Measurements from ENCODE around the gene MEGF11. TPM values are rescaled to one million over a fixed set of nuclear protein-coding genes. Genes with fewer than 3 reads are reported as not detected.

MEGF11 gene
- not detected for total RNA-seq

DNA sequence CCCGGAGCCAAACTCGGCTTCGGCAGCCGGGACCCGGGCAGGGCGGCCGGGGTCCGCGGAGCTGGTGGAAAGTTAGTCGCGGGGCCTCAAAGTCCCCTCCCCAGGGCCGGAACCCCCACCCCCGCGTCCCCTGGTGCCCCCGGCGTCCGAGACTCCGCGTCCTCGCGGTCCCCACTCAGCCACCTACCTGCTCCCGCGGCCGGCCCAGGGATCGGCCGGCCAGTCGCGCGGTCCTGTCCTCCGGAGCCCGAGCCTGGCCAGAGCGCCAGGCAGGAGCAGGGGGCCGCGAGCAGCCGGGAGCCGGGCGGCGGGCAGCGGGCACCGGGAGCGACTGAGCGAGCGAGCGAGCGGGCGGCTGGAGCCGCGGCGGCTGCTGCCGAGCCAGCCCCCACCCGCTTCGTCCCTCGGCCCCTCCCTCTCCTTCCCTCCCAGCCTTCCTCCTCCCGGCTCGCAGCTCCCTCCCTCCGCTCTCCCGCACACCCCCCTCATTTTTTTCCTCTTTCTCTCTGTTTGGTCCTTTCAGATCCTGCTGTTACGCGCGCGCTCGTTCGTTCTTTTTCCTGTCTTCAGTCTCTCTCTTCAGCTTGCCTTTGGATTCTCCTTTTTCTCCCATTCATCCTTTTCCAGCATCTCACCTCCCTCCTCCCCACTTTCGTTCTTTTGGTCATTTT lies at the start of gene MEGF11:
MEGF11 (minus strand) TSS at position 333 of the 671 bp plus-strand sequence. CDS start 125,347 bp downstream, outside the sequence.
- ChIA-PET POLR2A (no interaction called here), CTCF (interaction anchor here (0.6 kb wide), 1 partner anchor 38 kb away, joined by 3 read pairs; no protein-coding TSS in a partner anchor)
- Mint-ChIP-seq H3K27ac (no peak within 1 kb of the TSS), H3K9me3 (ENCODE audit: insufficient read depth) (no peaks in the 10 kb centered on the region), H3K36me3 (ENCODE audit: low read depth) (peaks cover 3% of the 10 kb centered on the region), H3K4me1 (ENCODE audit: low read depth) (peaks cover 29% of the 10 kb centered on the region), H3K27me3 (ENCODE audit: low read depth) (peaks cover 74% of the 10 kb centered on the region), H3K4me3 (peak within 1 kb of the TSS; percentile 65)
- ATAC-seq (no peak), DNase-seq (no peak)

DNA sequence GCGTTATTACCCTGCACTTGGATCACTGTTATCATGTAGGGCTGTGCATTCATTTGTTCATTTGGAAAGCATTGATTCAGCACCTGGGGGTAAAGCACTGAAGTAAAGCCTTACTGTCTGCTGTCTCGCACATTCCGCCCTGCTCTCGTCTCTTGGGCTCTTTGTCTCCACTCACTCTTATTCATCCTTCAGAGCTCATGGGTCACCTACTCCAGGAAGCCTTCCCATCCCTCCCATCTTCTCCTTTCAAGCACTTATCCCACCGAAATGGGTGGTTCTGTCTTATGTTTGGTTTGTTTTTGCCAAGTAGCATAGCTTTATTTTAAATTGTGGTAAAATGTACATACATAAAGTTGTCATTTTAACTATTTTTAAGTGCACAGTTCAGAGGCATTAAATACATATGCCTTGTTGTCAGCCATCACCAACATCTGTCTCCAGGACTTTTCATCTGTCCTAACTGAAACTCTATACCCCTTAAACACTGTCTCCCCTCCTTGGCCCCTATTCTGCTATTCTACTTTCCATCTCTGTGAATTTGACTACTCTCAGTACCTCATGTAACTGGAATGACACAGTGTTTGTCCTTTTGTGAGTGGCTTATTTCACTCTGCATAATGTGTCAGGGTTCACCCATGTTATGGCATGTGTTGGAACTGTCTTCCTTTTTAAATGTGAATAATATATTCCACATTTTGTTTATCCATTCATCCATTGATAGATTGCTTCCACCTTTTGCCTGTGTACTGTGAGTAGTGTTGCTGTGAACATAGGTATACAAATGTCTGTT lies 49.1 kb upstream of the MEGF11 start:
- CTCF ChIA-PET: interaction anchor here (1.3 kb wide), 1 partner anchor 196 kb away, joined by 4 read pairs; no protein-coding TSS in a partner anchor
- no peak overlapping the region for H3K4me3 Mint-ChIP-seq
- no peak for ATAC-seq
- POLR2A ChIA-PET: interaction anchor here (0.9 kb wide), 2 partner anchors 11 to 16 kb away, joined by 3 read pairs; no protein-coding TSS in a partner anchor
- H3K4me1 Mint-ChIP-seq (ENCODE audit: low read depth): no peaks in the 10 kb centered on the region
- H3K27me3 Mint-ChIP-seq (ENCODE audit: low read depth): no peaks in the 10 kb centered on the region
- peaks cover 12% of the 10 kb centered on the region for H3K36me3 Mint-ChIP-seq (ENCODE audit: low read depth)
- peak overlapping the region; percentile 43 for H3K27ac Mint-ChIP-seq
- no peak for DNase-seq
- no peaks in the 10 kb centered on the region for H3K9me3 Mint-ChIP-seq (ENCODE audit: insufficient read depth)

DNA sequence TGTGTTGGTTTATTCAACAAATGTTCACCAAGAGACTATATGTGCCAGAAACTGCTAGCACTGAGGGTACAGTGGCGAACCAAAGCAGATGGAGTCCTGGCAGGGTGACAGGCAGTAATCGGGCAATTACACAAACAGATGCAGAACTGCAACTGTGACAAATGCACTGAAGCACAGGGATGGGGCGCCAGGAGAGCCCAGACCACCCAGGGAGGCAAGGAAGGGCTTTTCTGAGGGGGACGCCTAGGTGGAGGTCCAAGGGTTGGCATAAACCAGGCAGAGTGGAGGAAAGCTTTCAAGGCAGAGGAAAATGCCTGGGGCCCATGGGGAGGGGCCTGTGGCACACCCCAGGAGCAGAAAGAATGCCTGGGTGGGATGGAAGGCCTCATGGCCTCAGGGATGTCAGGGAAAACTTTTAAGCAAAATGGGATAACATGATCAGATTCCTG lies 45.3 kb upstream of the MEGF11 start:
- DNase-seq (no peak), ATAC-seq (no peak)
- Mint-ChIP-seq H3K27me3 (ENCODE audit: low read depth) (no peaks in the 10 kb centered on the region), H3K9me3 (ENCODE audit: insufficient read depth) (no peaks in the 10 kb centered on the region), H3K4me1 (ENCODE audit: low read depth) (peaks cover 25% of the 10 kb centered on the region), H3K4me3 (no peak overlapping the region), H3K27ac (no peak overlapping the region), H3K36me3 (ENCODE audit: low read depth) (peaks cover 22% of the 10 kb centered on the region)
- ChIA-PET POLR2A (no interaction called here), CTCF (no interaction called here)

DNA sequence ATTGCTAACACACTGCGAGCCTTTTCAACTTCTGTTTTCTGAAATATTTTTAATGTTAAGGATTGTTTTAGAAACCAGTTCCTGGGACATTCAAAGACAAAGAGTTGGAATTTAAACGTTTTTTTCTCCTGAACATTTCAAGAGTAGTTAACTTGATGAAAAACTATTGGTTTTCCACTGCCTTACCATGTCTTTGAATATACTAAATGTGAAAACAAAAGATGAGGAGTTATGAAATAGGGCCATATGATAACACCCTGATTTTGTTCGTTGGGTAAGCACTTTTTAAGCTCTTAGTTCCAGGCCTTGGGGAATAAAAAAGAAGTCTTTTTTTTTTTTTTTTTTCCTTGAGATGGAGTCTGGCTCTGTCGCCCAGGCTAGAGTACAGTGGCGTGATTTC lies 42.6 kb upstream of the MEGF11 start:
- H3K4me3 Mint-ChIP-seq: no peak overlapping the region
- H3K36me3 Mint-ChIP-seq (ENCODE audit: low read depth): peaks cover 20% of the 10 kb centered on the region
- no peaks in the 10 kb centered on the region for H3K9me3 Mint-ChIP-seq (ENCODE audit: insufficient read depth)
- no peak for DNase-seq
- ChIA-PET CTCF (no interaction called here), POLR2A (no interaction called here)
- H3K4me1 Mint-ChIP-seq (ENCODE audit: low read depth): peaks cover 39% of the 10 kb centered on the region
- H3K27ac Mint-ChIP-seq: no peak overlapping the region
- ATAC-seq: no peak
- H3K27me3 Mint-ChIP-seq (ENCODE audit: low read depth): no peaks in the 10 kb centered on the region

DNA sequence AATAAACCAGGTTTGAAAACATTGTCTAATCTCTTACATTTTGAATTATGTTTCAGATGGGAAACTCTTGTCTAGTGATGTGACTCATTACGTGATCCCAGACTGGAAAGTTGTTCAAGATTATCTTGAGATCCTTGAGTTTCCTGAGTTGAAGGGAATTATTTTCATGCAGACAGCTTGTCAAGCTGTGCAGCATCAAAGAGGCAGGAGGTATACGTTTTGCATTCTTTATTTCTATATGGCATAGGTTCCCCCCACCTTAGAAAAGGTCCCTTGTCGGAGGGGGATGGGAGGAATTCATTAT lies 41.3 kb upstream of the MEGF11 start:
- H3K9me3 Mint-ChIP-seq (ENCODE audit: insufficient read depth): no peaks in the 10 kb centered on the region
- no peak for ATAC-seq
- H3K4me3 Mint-ChIP-seq: peak overlapping the region; percentile 84
- H3K27me3 Mint-ChIP-seq (ENCODE audit: low read depth): no peaks in the 10 kb centered on the region
- peak overlapping the region; percentile 90 for H3K27ac Mint-ChIP-seq
- H3K36me3 Mint-ChIP-seq (ENCODE audit: low read depth): peaks cover 20% of the 10 kb centered on the region
- peaks cover 50% of the 10 kb centered on the region for H3K4me1 Mint-ChIP-seq (ENCODE audit: low read depth)
- DNase-seq: no peak
- ChIA-PET CTCF (interaction anchor here (1.0 to 5.3 kb wide), 4 partner anchors 92 to 210 kb away, joined by 3 to 53 read pairs (median 4); partner anchors contain the start of genes MAP2K1, SNAPC5 and ZWILCH), POLR2A (interaction anchor here (0.8 to 2.0 kb wide), 3 partner anchors 200 to 211 kb away, joined by 3 to 9 read pairs (median 7); partner anchors contain the start of gene ZWILCH)

DNA sequence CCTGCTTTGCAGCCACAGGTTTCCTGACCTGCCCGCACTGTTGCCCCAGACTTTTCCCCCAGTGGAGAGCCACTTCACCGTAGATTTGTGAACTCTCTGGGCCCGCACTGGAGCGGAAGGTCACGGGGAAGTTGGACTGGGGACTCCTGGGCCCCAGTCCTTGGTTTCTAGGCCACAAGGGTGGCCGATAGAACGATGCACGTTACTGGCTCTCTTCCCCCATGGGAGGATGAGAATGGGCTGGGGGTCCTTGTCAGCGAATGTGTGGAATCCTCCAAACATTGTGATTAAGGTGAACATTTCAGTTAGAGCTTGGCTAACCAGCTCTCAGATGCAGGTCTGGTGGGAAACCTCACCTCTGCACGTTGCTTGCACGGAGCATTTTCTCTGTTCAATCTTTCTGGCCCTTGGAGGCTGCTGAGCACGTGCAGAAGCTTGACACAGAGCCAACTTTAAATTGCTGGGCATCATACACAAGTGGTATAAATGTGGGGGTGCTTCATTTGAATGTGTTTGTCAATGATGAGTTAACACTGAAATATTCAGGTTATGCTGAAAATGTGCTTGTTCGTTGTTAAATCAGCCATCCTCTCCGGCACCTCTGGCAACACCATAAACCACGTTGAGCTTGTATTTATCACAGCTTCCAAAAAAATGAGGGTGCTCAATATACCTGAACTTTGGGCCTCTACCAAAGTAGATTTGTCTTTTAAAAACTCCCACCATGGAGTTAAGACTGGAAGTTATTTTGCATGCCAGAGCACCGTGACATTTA lies 40.8 kb upstream of the MEGF11 start:
- ChIA-PET POLR2A (interaction anchor here (0.6 to 2.0 kb wide), 4 partner anchors 178 to 211 kb away, joined by 3 to 9 read pairs (median 5); partner anchors contain the start of gene ZWILCH), CTCF (interaction anchor here (1.0 to 5.3 kb wide), 5 partner anchors 43 to 211 kb away, joined by 3 to 53 read pairs (median 4); partner anchors contain the start of genes MAP2K1, SNAPC5 and ZWILCH)
- ATAC-seq (peak; percentile 3), DNase-seq (peak; percentile 66)
- peaks cover 20% of the 10 kb centered on the region for H3K36me3 Mint-ChIP-seq (ENCODE audit: low read depth)
- no peaks in the 10 kb centered on the region for H3K9me3 Mint-ChIP-seq (ENCODE audit: insufficient read depth)
- H3K27ac Mint-ChIP-seq: peak overlapping the region; percentile 90
- no peaks in the 10 kb centered on the region for H3K27me3 Mint-ChIP-seq (ENCODE audit: low read depth)
- H3K4me1 Mint-ChIP-seq (ENCODE audit: low read depth): peaks cover 50% of the 10 kb centered on the region
- H3K4me3 Mint-ChIP-seq: peak overlapping the region; percentile 84

GRCh38 chr15:66293419-66294156 lies 40.0 kb upstream of the MEGF11 start, which contains the start of gene DIS3L:
DIS3L (plus strand) TSS chr15:66293568; CDS start chr15:66293597, 29 bp downstream.
- H3K27me3 Mint-ChIP-seq (ENCODE audit: low read depth): no peaks in the 10 kb centered on the region
- H3K4me3 Mint-ChIP-seq: peak within 1 kb of the TSS; percentile 84
- H3K9me3 Mint-ChIP-seq (ENCODE audit: insufficient read depth): no peaks in the 10 kb centered on the region
- ATAC-seq (peak; percentile 82), DNase-seq (peak; percentile 56)
- peak within 1 kb of the TSS; percentile 90 for H3K27ac Mint-ChIP-seq
- H3K36me3 Mint-ChIP-seq (ENCODE audit: low read depth): peaks cover 17% of the 10 kb centered on the region
- ChIA-PET CTCF (interaction anchor here (1.0 to 5.3 kb wide), 5 partner anchors 42 to 212 kb away, joined by 3 to 53 read pairs (median 4); partner anchors contain the start of genes MAP2K1, SNAPC5 and ZWILCH), POLR2A (interaction anchor here (0.6 to 2.0 kb wide), 3 partner anchors 179 to 212 kb away, joined by 3 to 9 read pairs (median 7); partner anchors contain the start of gene ZWILCH)
- H3K4me1 Mint-ChIP-seq (ENCODE audit: low read depth): peaks cover 50% of the 10 kb centered on the region

DNA sequence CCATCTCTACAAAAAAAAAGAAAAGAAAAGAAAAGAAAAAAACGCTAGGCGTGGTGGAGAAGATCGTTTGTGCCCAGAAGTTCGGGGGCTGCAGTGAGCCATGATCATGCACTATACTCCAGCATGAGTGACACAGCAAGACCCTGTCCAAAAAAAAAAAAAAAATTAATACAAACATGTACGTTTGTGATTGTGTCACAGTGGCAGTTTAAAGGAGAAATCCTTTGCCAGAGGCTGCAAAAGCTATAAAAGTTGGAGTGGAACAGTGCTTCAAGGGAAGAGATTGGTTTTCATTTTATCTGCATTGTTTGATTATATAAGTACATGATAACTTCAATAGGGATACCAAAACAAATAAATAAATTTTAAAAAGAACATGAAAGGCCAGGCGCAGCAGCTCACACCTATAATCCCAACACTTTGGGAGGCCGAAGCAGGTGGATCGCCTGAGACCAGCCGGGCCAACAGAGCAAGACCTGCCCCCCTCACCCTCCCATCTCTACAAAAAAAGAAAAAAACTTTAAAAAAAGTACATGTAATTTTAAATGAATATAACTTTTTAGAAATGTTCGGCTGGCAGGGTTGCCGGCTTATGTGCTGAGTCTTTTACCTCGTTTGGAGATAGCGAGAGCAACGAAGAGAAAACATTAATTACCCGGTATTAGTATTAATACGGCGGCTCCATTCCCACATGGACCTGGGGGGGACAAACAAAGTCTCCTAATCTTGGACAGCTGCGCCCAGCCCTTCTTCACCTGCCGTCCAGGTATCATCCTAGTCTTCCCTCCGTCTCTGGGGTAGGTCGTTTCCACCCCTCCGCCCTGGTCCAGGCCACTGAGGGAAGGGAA lies 39.2 kb upstream of the MEGF11 start:
- Mint-ChIP-seq H3K27ac (peak overlapping the region; percentile 84), H3K4me3 (peak overlapping the region; percentile 80), H3K27me3 (ENCODE audit: low read depth) (no peaks in the 10 kb centered on the region), H3K9me3 (ENCODE audit: insufficient read depth) (no peaks in the 10 kb centered on the region), H3K36me3 (ENCODE audit: low read depth) (peaks cover 16% of the 10 kb centered on the region), H3K4me1 (ENCODE audit: low read depth) (peaks cover 50% of the 10 kb centered on the region)
- POLR2A ChIA-PET: interaction anchor here (2.0 kb wide), 1 partner anchor 206 kb away, joined by 7 read pairs; no protein-coding TSS in a partner anchor
- CTCF ChIA-PET: interaction anchor here (1.4 to 5.3 kb wide), 4 partner anchors 11 to 205 kb away, joined by 3 to 53 read pairs (median 4); partner anchors contain the start of gene SNAPC5
- DNase-seq (no peak), ATAC-seq (no peak)

GRCh38 chr15:66291816-66292570 lies 38.4 kb upstream of the MEGF11 start:
- DNase-seq (no peak), ATAC-seq (no peak)
- ChIA-PET CTCF (interaction anchor here (0.6 to 5.3 kb wide), 6 partner anchors 12 to 206 kb away, joined by 3 to 53 read pairs (median 4); partner anchors contain the start of genes MEGF11 and SNAPC5), POLR2A (interaction anchor here (0.6 to 0.8 kb wide), 2 partner anchors 10 to 780 kb away, joined by 3 to 4 read pairs; no protein-coding TSS in a partner anchor)
- Mint-ChIP-seq H3K9me3 (ENCODE audit: insufficient read depth) (no peaks in the 10 kb centered on the region), H3K4me3 (peak overlapping the region; percentile 80), H3K27me3 (ENCODE audit: low read depth) (no peaks in the 10 kb centered on the region), H3K36me3 (ENCODE audit: low read depth) (peaks cover 12% of the 10 kb centered on the region), H3K27ac (peak overlapping the region; percentile 84), H3K4me1 (ENCODE audit: low read depth) (peaks cover 52% of the 10 kb centered on the region)

Data from activated CD8-positive, alpha-beta T cell treated with anti-CD3 and anti-CD28 coated beads, Interleukin-2, amount 10 ng/mL, durations not matched to agents 7 days and 5 days (primary cell).